DOHH2 (cell line): ENCODE data around the gene SEM1.

Experiments
- H3F3A ChIP-seq: fragments of 200-600 bp; sonication (generic), shearing (Covaris generic); 2 replicates; pipeline ENCODE4 v1.6.0; 2016; ENCODE audit warnings: antibody characterized with exemption, mild to moderate bottlenecking; ENCODE audit not compliant: control insufficient read depth, insufficient read depth
- H3K27ac ChIP-seq: fragments of 200-600 bp; sonication (generic); 2 replicates; pipeline ENCODE4 v1.5.1; 2014; ENCODE audit warnings: low read depth, mild to moderate bottlenecking, low read length, moderate library complexity
- H3K27me3 ChIP-seq: fragments of 200-600 bp; sonication (generic); 2 replicates; pipeline ENCODE4 v1.6.1; 2014; ENCODE audit warnings: mild to moderate bottlenecking, low read length, mixed read lengths; ENCODE audit not compliant: control insufficient read depth
- H3K36me3 ChIP-seq: fragments of 200-600 bp; sonication (generic); 2 replicates; pipeline ENCODE4 v1.6.1; 2014; ENCODE audit warnings: mild to moderate bottlenecking, low read length, moderate library complexity, mixed read lengths; ENCODE audit not compliant: control insufficient read depth
- H3K4me1 ChIP-seq: fragments of 200-600 bp; sonication (generic); 2 replicates; pipeline ENCODE4 v1.6.1; 2014; ENCODE audit warnings: mild to moderate bottlenecking, low read length, mixed read lengths; ENCODE audit not compliant: control insufficient read depth
- H3K4me2 ChIP-seq: fragments of 200-600 bp; sonication (generic); 2 replicates; pipeline ENCODE4 v1.6.0; 2014; ENCODE audit warnings: mild to moderate bottlenecking, low read length, moderate library complexity
- H3K4me3 ChIP-seq: fragments of 200-600 bp; sonication (generic); 2 replicates; pipeline ENCODE4 v1.5.1; 2014; ENCODE audit warnings: mild to moderate bottlenecking, low read length, mixed read lengths
- H3K79me2 ChIP-seq: fragments of 200-600 bp; sonication (generic); 2 replicates; pipeline ENCODE4 v1.6.1; 2014; ENCODE audit warnings: mild to moderate bottlenecking, low read length, mixed read lengths; ENCODE audit not compliant: control insufficient read depth
- H3K9me2 ChIP-seq: fragments of 200-600 bp; sonication (generic); replicated peaks from 2 replicates; pipeline ENCODE4 v1.6.1; 2014; ENCODE audit warnings: mild to moderate bottlenecking, low read length, mixed read lengths; ENCODE audit not compliant: control insufficient read depth
- H3K9me3 ChIP-seq: fragments of 200-600 bp; sonication (generic); 2 replicates; pipeline ENCODE4 v1.6.1; 2014; ENCODE audit warnings: antibody characterized with exemption, low read length, mixed read lengths; ENCODE audit not compliant: control insufficient read depth, insufficient read depth
- H4K20me1 ChIP-seq: fragments of 200-600 bp; sonication (generic); 2 replicates; pipeline ENCODE4 v1.6.0; 2014; ENCODE audit warnings: low read depth, mild to moderate bottlenecking, antibody characterized with exemption, low read length, moderate library complexity; ENCODE audit not compliant: control insufficient read depth, insufficient read depth
- EZH2phosphoT487 ChIP-seq: fragments of 200-600 bp; sonication (generic); IDR thresholded peaks from 2 replicates; pipeline ENCODE4 v1.6.1; 2017; ENCODE audit warnings: borderline replicate concordance, mild to moderate bottlenecking, antibody characterized with exemption, low read length, moderate library complexity, mixed read lengths
- TF ChIP-seq, protein P1 (sequence below): fragments of 200-600 bp; sonication (generic); IDR thresholded peaks from one replicate; pipeline ENCODE4 v1.5.1; 2014; ENCODE audit warnings: antibody characterized with exemption, mild to moderate bottlenecking, low read depth, low read length; ENCODE audit not compliant: poor library complexity, severe bottlenecking

The SEM1 gene

DNA sequence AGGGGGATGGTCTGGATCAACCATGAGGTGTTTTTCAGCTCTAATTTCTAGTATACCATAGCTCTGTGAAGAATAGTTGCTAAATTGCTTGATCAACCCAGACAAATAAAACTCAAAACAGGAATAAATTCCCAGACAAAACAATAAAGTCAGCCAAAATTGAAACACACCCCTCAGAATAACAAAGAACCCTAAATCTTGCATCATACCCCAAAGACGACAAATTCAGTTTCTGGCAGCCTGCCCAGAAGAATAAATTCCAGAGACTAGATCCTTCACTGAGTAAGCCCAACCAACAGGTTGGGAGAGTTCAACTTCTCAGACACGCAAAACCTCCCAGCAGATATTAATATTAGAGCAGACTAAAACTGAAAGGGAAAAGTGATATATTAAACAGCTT, 11.2 kb upstream of the SEM1 start:
- H3F3A ChIP-seq, result no peaks in the 10 kb centered on the region
- H3K4me3 ChIP-seq, result no peak overlapping the region

DNA sequence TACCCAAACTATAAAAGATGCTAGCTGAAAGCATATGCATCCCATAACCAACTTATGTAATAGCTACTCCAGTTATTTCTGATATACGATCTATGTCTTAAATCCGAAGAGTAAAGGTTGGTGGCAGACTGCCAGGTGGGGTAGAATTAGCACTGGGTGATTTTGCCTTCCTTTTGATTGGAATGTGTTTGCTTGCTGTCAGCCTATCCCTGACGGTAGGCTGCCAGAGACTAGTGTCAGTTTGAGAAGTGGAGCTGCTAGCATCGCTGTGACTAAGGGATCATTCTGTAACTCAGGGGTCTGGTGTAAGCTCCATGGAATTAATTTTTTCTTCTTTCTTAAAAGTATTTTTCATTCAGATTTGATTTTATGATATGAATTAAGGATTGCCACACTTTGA, 9.5 kb upstream of the SEM1 start:
- no peak overlapping the region for H3K27ac ChIP-seq
- H3K9me3 ChIP-seq, result 0 out of 2 replicates have a peak, but pooled peaks cover 2% of the 10 kb centered on the region
- H4K20me1 ChIP-seq, result no peaks in the 10 kb centered on the region
- no peaks in the 10 kb centered on the region for H3K9me2 ChIP-seq
- no peak overlapping the region for H3K4me2 ChIP-seq
- no peaks in the 10 kb centered on the region for H3K36me3 ChIP-seq
- H3K27me3 ChIP-seq, result peaks cover 5% of the 10 kb centered on the region; the same call in 1 of the 2 replicates
- H3F3A ChIP-seq, result no peaks in the 10 kb centered on the region
- no peak overlapping the region for H3K4me3 ChIP-seq
- no peaks in the 10 kb centered on the region for H3K79me2 ChIP-seq
- no peaks in the 10 kb centered on the region for H3K4me1 ChIP-seq
- TF ChIP-seq EZH2phosphoT487, result no peak
- TF ChIP-seq, protein P1, sequence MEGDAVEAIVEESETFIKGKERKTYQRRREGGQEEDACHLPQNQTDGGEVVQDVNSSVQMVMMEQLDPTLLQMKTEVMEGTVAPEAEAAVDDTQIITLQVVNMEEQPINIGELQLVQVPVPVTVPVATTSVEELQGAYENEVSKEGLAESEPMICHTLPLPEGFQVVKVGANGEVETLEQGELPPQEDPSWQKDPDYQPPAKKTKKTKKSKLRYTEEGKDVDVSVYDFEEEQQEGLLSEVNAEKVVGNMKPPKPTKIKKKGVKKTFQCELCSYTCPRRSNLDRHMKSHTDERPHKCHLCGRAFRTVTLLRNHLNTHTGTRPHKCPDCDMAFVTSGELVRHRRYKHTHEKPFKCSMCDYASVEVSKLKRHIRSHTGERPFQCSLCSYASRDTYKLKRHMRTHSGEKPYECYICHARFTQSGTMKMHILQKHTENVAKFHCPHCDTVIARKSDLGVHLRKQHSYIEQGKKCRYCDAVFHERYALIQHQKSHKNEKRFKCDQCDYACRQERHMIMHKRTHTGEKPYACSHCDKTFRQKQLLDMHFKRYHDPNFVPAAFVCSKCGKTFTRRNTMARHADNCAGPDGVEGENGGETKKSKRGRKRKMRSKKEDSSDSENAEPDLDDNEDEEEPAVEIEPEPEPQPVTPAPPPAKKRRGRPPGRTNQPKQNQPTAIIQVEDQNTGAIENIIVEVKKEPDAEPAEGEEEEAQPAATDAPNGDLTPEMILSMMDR, result no peak

More for the DNA sequence above, 11.2 kb upstream of the SEM1 start:
- H3K27me3 ChIP-seq, result peaks cover 5% of the 10 kb centered on the region; the same call in 1 of the 2 replicates
- TF ChIP-seq EZH2phosphoT487, result no peak
- TF ChIP-seq, protein P1, result no peak
- no peaks in the 10 kb centered on the region for H3K36me3 ChIP-seq
- H3K9me2 ChIP-seq, result no peaks in the 10 kb centered on the region
- H4K20me1 ChIP-seq, result no peaks in the 10 kb centered on the region
- H3K4me2 ChIP-seq, result no peak overlapping the region
- H3K27ac ChIP-seq, result no peak overlapping the region
- no peaks in the 10 kb centered on the region for H3K4me1 ChIP-seq
- no peaks in the 10 kb centered on the region for H3K79me2 ChIP-seq
- no peaks in the 10 kb centered on the region for H3K9me3 ChIP-seq

DNA sequence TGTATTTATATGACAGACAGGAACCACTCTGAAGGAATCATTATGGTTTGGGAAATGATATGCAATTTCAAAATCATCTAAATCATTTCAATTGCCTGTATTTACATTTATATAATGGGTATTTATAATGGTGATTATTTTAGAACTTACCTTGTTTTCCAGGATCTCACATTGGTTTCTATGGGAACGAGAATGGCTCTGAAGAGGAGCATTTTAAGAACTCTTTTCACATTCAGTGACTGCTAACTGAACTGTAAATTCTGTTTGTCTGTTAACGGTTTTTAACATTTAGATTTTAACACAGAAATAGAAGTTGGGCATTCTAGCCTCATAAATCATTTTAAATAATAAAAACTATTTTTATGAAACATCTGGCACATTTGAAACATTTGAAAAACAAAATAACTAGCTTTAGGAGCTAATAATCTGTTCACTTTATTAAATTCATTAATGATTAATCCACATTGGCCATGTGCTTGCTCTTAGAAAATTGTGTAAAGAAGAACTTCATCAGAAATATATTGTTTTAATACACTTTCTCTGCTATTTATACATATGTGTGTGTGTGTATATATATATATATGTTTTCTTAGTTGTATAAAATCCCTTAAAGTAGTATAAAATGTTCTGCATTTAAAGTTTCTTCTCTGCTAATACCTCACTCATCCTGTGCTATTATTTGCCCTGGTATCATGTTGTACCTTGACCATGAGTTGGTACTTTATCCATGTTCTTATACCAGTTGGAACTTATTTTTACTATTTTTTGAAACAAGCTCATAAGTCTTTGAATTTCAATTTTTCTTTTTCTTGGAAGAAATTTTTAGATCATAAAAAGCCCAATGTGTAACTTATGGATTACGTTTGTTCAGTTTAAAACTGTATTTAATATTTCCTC, 8.7 kb upstream of the SEM1 start:
- Histone ChIP-seq H3K4me2 (no peak overlapping the region), H3K79me2 (no peaks in the 10 kb centered on the region), H3K27ac (no peak overlapping the region), H3K4me1 (no peaks in the 10 kb centered on the region), H4K20me1 (no peaks in the 10 kb centered on the region), H3K9me3 (peaks cover 9% of the 10 kb centered on the region), H3K4me3 (no peak overlapping the region), H3K36me3 (no peaks in the 10 kb centered on the region), H3K27me3 (peaks cover 5% of the 10 kb centered on the region; the same call in 1 of the 2 replicates), H3F3A (no peaks in the 10 kb centered on the region), H3K9me2 (no peaks in the 10 kb centered on the region)
- no peak for TF ChIP-seq EZH2phosphoT487
- TF ChIP-seq, protein P1, result no peak
